GM12865 (cell line): ENCODE measurements around the gene IRGC.

Source experiments
- DNase-seq: peaks from one replicate; pipeline ENCODE4 v3.0.0; 2010; ENCODE audit warnings: low read depth
- H3K4me3 ChIP-seq: 2 replicates; pipeline ENCODE4 v1.5.1; 2011; ENCODE audit warnings: mild to moderate bottlenecking, low read depth, low read length, control low read depth
- CTCF ChIP-seq: IDR thresholded peaks from 2 replicates; pipeline ENCODE4 v1.5.1; 2011; ENCODE audit warnings: low read length, control low read depth, low read depth, inconsistent platforms; ENCODE audit not compliant: insufficient read depth; ENCODE audit errors: missing control alignments

IRGC gene

DNA sequence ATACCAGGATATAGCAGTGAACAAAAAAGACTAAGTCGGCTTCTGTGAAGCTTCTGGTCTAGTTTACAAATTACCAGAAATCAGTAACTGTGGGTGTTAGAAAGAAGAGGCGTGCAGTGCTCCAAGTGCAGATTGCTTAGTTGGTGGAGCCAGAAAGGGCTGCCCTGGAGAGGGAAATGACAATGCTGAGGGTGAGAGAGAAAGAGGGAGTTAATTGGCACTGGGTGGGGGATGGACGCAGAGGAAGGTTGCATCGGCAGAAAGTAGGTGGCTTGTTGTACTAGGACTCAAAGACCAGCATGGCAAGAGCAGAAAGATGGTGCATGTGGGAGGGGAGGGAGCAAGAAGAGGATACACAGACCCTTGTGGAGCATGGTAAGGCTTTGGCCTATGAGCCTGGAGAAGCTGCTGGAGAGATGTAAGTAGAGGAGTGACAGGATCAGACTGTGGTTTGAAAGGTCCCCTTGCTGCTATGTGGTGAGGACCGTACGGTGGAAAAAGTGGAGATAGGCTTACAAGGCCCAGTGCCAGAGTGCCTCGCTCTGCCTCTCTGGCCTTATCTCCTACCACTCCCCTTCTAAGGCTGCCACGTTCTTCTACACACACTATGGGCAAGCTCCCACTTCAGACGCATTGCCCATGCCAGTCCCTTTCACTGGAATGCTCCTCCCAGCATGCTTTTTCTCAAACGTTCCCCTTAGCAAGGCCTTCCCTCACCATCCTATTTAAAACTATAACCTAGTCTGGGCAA, 25.4 kb downstream of the IRGC start:
- no peak overlapping the region for H3K4me3 ChIP-seq
- TF ChIP-seq CTCF, result no peak
- DNase-seq, result no peak

- no peak overlapping the region for H3K4me3 ChIP-seq
- no peak for DNase-seq
- no peak for TF ChIP-seq CTCF
Measured at GRCh38 chr19:43743059-43743458, 27.2 kb downstream of the IRGC start.

GRCh38 chr19:43747557-43748204, 31.8 kb downstream of the IRGC start:
- TF ChIP-seq CTCF, result no peak
- peak; percentile 37 for DNase-seq
- no peak overlapping the region for H3K4me3 ChIP-seq

GRCh38 chr19:43748205-43748594, 32.3 kb downstream of the IRGC start:
- no peak for TF ChIP-seq CTCF
- no peak for DNase-seq
- H3K4me3 ChIP-seq, result no peak overlapping the region

DNA sequence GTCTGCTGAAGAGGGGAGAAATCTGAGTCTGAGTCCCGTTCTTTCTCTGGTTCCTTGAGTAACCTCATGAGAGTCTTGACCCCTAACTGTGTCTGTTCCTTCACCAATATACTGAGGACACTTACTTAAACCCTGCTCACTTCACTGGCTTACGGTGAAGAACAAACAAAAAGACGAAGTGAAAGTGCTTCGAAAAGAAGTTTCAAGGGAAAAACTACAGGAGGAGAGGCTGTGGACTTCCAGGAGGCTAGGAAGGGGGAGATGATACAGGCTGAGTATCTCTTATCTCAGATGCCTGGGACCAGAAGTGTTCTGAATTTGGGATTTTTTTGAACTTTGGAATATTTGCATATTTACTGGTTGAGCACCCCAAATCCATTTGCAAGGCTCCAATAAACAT, 32.8 kb downstream of the IRGC start:
- DNase-seq, result no peak
- H3K4me3 ChIP-seq, result no peak overlapping the region
- TF ChIP-seq CTCF, result no peak

GRCh38 chr19:43749152-43749551, 33.3 kb downstream of the IRGC start:
- no peak for TF ChIP-seq CTCF
- no peak for DNase-seq
- H3K4me3 ChIP-seq, result no peak overlapping the region
